Stimulated activated CD8-positive, alpha-beta memory T cell treated with anti-CD3 and anti-CD28 coated beads, Interleukin-12 subunit alpha, Interleukin-12 subunit beta, amount 100 ng/mL, for 24 hours (primary cell): ENCODE measurements around the gene TCF25.

Experiments used
- DNase-seq: peaks from one replicate; pipeline ENCODE4 v3.0.0-alpha.2; 2020; ENCODE audit errors: extremely low read depth

TCF25 gene

GRCh38 chr16:89936981-89937380 is 63.6 kb downstream of the TCF25 start:
- no peak for DNase-seq

GRCh38 chr16:89938175-89938885 is 64.9 kb downstream of the TCF25 start:
- no peak for DNase-seq

GRCh38 chr16:89944773-89945172 is 71.4 kb downstream of the TCF25 start:
- no peak for DNase-seq

- no peak for DNase-seq
Observed at GRCh38 chr16:89945654-89946053, 72.3 kb downstream of the TCF25 start.

- no peak for DNase-seq
Observed at GRCh38 chr16:89946515-89946914, 73.1 kb downstream of the TCF25 start.

- DNase-seq, result no peak
Observed at GRCh38 chr16:89949121-89949742, 75.8 kb downstream of the TCF25 start.

GRCh38 chr16:89949756-89950155 is 76.4 kb downstream of the TCF25 start:
- DNase-seq, result no peak

GRCh38 chr16:89951509-89951908 is 78.1 kb downstream of the TCF25 start:
- DNase-seq, result no peak

GRCh38 chr16:89952049-89952448 is 78.7 kb downstream of the TCF25 start:
- no peak for DNase-seq

GRCh38 chr16:89952551-89952950 is 79.2 kb downstream of the TCF25 start:
- no peak for DNase-seq

GRCh38 chr16:89953671-89954406 is 80.4 kb downstream of the TCF25 start:
- DNase-seq, result no peak

GRCh38 chr16:89954462-89954861 is 81.1 kb downstream of the TCF25 start:
- no peak for DNase-seq

- no peak for DNase-seq
Observed at GRCh38 chr16:89955001-89955685, 81.8 kb downstream of the TCF25 start.

GRCh38 chr16:89956505-89957215 is 83.3 kb downstream of the TCF25 start:
- DNase-seq, result no peak

GRCh38 chr16:89957216-89957785 is 83.9 kb downstream of the TCF25 start:
- DNase-seq, result no peak

GRCh38 chr16:89958068-89958467 is 84.7 kb downstream of the TCF25 start:
- DNase-seq, result no peak

- DNase-seq, result no peak
Observed at GRCh38 chr16:89958596-89958995, 85.2 kb downstream of the TCF25 start.

GRCh38 chr16:89960966-89961365 is 87.6 kb downstream of the TCF25 start:
- no peak for DNase-seq
